ENCODE measurements around the gene WWOX.

GRCh38 chr16:78425281-78425680 is 325.8 kb downstream of the WWOX start:
- TF ChIP-seq, protein P1, sequence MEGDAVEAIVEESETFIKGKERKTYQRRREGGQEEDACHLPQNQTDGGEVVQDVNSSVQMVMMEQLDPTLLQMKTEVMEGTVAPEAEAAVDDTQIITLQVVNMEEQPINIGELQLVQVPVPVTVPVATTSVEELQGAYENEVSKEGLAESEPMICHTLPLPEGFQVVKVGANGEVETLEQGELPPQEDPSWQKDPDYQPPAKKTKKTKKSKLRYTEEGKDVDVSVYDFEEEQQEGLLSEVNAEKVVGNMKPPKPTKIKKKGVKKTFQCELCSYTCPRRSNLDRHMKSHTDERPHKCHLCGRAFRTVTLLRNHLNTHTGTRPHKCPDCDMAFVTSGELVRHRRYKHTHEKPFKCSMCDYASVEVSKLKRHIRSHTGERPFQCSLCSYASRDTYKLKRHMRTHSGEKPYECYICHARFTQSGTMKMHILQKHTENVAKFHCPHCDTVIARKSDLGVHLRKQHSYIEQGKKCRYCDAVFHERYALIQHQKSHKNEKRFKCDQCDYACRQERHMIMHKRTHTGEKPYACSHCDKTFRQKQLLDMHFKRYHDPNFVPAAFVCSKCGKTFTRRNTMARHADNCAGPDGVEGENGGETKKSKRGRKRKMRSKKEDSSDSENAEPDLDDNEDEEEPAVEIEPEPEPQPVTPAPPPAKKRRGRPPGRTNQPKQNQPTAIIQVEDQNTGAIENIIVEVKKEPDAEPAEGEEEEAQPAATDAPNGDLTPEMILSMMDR (IDR thresholded peaks at IDR 0.05; ENCODE audit: borderline replicate concordance, extremely low read depth, low read length, poor library complexity, severe bottlenecking) = no peak
- no peak for TF ChIP-seq EZH2 (IDR thresholded peaks at IDR 0.05; ENCODE audit: borderline replicate concordance, low read depth, low read length, severe bottlenecking)
